HepG2 (cell line): ENCODE results near the gene ZCRB1. TPM values are rescaled to one million over a fixed set of nuclear protein-coding genes. Genes with fewer than 3 reads are reported as not detected.
A peak's percentile ranks its signal among the peaks of the same experiment; 100 is the strongest.

ENCODE experiments used
- ATAC-seq: fragments of 200-7000 bp; cut with Tn5 transposase; 3 replicates; pipeline ENCODE4 v1.9.1; 2020; ENCODE audit warnings: mild to moderate bottlenecking, moderate library complexity
- BruUV-seq: library from RNA; stranded (reverse); fragments of 400-500 nt; replicated peaks from 2 replicates; lab custom pipeline; 2021; lab: Mats Ljungman, UMichigan
- CTCF ChIA-PET: fragments of 300-600 bp; formaldehyde crosslinking; extraction: SDS; loops from one replicate; lab custom pipeline; 2021; ENCODE audit warnings: low total read pairs, inconsistent platforms, low intra/inter-chr PET ratio; lab: Yijun Ruan, JAX
- POLR2A ChIA-PET: fragments of 350-600 bp; sonication (Branson Sonifier 250); formaldehyde crosslinking; loops from one replicate; lab custom pipeline; 2020; ENCODE audit warnings: antibody characterized with exemption, inconsistent platforms; lab: Yijun Ruan, JAX
- DNase-seq: peaks from one replicate; pipeline ENCODE4 v3.0.0-alpha.2; 2015; ENCODE audit warnings: low spot score
- FAIRE-seq: peaks from 3 replicates; lab custom pipeline; 2011; peaks lifted over from hg19 to GRCh38; lab: Jason Lieb, UNC
- H2AFZ ChIP-seq: one replicate; pipeline ENCODE4 v1.6.1; 2011; ENCODE audit warnings: low read length, inconsistent platforms
- H3K27ac ChIP-seq: fragments of 300-600 bp; 3 replicates; pipeline ENCODE4 v1.8.0; 2011; ENCODE audit warnings: mixed run types, mild to moderate bottlenecking, mixed read lengths, low read length, inconsistent platforms; ENCODE audit not compliant: insufficient read depth; ENCODE audit errors: extremely low read length
- H3K27me3 ChIP-seq, 2 experiments: fragments of 200-600 bp in 1 of 2; 2 replicates in 1 of 2; 3 replicates in 1 of 2; pipeline versions ENCODE4 v1.6.0 to v1.8.0; 2011; ENCODE audit warnings: low read length in 2 of 2, mild to moderate bottlenecking in 2 of 2, moderate library complexity in 2 of 2, inconsistent platforms in 1 of 2; ENCODE audit not compliant: insufficient read depth in 2 of 2, control insufficient read depth in 1 of 2
- H3K36me3 ChIP-seq, 2 experiments: fragments of 200-600 bp in 1 of 2; replicated peaks in 1 of 2; 2 replicates in 1 of 2; 3 replicates in 1 of 2; pipeline versions ENCODE4 v1.5.1 to v1.8.0; 2011; ENCODE audit warnings: low read length in 2 of 2, inconsistent platforms in 1 of 2; ENCODE audit not compliant: insufficient read depth in 2 of 2, control insufficient read depth in 1 of 2
- H3K4me1 ChIP-seq: 2 replicates; pipeline ENCODE4 v1.5.1; 2012; ENCODE audit warnings: low read length, inconsistent platforms; ENCODE audit not compliant: insufficient read depth
- H3K4me2 ChIP-seq: 2 replicates; pipeline ENCODE4 v1.6.0; 2011; ENCODE audit warnings: low read depth, low read length, inconsistent platforms
- H3K4me3 ChIP-seq, 3 experiments: fragments of 200-600 bp in 1 of 3; sonication (generic), shearing (Covaris generic) in 1 of 3; replicated peaks in 1 of 3; 2 replicates each; pipeline ENCODE4 v1.5.1; 2011 to 2016; ENCODE audit warnings: low read length in 3 of 3, inconsistent platforms in 2 of 3, low read depth in 2 of 3, mild to moderate bottlenecking in 2 of 3, control low read depth in 1 of 3, mixed read lengths in 1 of 3; ENCODE audit not compliant: insufficient read depth in 1 of 3
- H3K79me2 ChIP-seq: one replicate; pipeline ENCODE4 v1.6.1; 2011; ENCODE audit warnings: low read length, inconsistent platforms; ENCODE audit not compliant: insufficient read depth
- H3K9ac ChIP-seq: 2 replicates; pipeline ENCODE4 v1.6.0; 2011; ENCODE audit warnings: mild to moderate bottlenecking, low read depth, low read length, inconsistent platforms; ENCODE audit not compliant: insufficient read depth
- H3K9me3 ChIP-seq: 2 replicates; pipeline ENCODE4 v1.5.1; 2012; ENCODE audit warnings: mild to moderate bottlenecking, low read length
- H4K20me1 ChIP-seq: 2 replicates; pipeline ENCODE4 v1.6.0; 2011; ENCODE audit warnings: inconsistent platforms, mild to moderate bottlenecking, low read length, moderate library complexity; ENCODE audit not compliant: insufficient read depth
- CENPT ChIP-seq: sonication (generic); formaldehyde crosslinking; IDR thresholded peaks from 2 replicates; pipeline ENCODE4 v1.8.0; 2022; ENCODE audit warnings: low read depth, mild to moderate bottlenecking, moderate library complexity, missing genetic modification reagents
- HMG20A ChIP-seq: IDR thresholded peaks from 2 replicates; pipeline ENCODE4 v1.6.1; 2016; ENCODE audit warnings: borderline replicate concordance
- JARID2 ChIP-seq: sonication (generic); formaldehyde crosslinking; IDR thresholded peaks from 2 replicates; pipeline ENCODE4 v1.8.1; 2023; ENCODE audit warnings: missing genetic modification reagents, inconsistent platforms; ENCODE audit not compliant: insufficient replicate concordance
- NFATC3 ChIP-seq: sonication (generic); formaldehyde crosslinking; IDR thresholded peaks from 2 replicates; pipeline ENCODE4 v1.5.1; 2020; ENCODE audit warnings: mild to moderate bottlenecking, missing genetic modification reagents
- SP4 ChIP-seq: sonication (generic); formaldehyde crosslinking; IDR thresholded peaks from 2 replicates; pipeline ENCODE4 v1.8.1; 2023; ENCODE audit warnings: mild to moderate bottlenecking, missing genetic modification reagents
- TSC22D2 ChIP-seq: sonication (generic); formaldehyde crosslinking; IDR thresholded peaks from 2 replicates; pipeline ENCODE4 v1.5.1; 2020; ENCODE audit warnings: missing genetic modification reagents, mild to moderate bottlenecking, borderline replicate concordance
- XBP1 ChIP-seq: sonication (generic); formaldehyde crosslinking; IDR thresholded peaks from 2 replicates; pipeline ENCODE4 v1.5.0; 2020; ENCODE audit warnings: missing genetic modification reagents
- ZNF160 ChIP-seq: sonication (generic); formaldehyde crosslinking; IDR thresholded peaks from 2 replicates; pipeline ENCODE4 v1.8.0; 2022; ENCODE audit warnings: mild to moderate bottlenecking, inconsistent platforms, missing genetic modification reagents
- ZNF430 ChIP-seq: sonication (generic); formaldehyde crosslinking; IDR thresholded peaks from 2 replicates; pipeline ENCODE4 v1.9.0; 2021; ENCODE audit warnings: mild to moderate bottlenecking, missing genetic modification reagents
- ZNF775 ChIP-seq: sonication (generic); formaldehyde crosslinking; IDR thresholded peaks from 2 replicates; pipeline ENCODE4 v1.4.0; 2020; ENCODE audit warnings: missing genetic modification reagents, mild to moderate bottlenecking, moderate library complexity, borderline replicate concordance
- ZNF788 ChIP-seq: sonication (generic); formaldehyde crosslinking; IDR thresholded peaks from 2 replicates; pipeline ENCODE4 v1.5.0; 2020; ENCODE audit warnings: mild to moderate bottlenecking, missing genetic modification reagents, borderline replicate concordance
- ZNF790 ChIP-seq: sonication (generic); formaldehyde crosslinking; IDR thresholded peaks from 2 replicates; pipeline ENCODE4 v1.8.0; 2022; ENCODE audit warnings: missing genetic modification reagents, mild to moderate bottlenecking, borderline replicate concordance
- WGBS: methylation state at CpG from one replicate; pipeline ENCODE4 v1.1.6; 2017; ENCODE audit warnings: low lambda C conversion rate; 5-methylcytosine and 5-hydroxymethylcytosine counted together
- in situ Hi-C: cut with HindIII; loops from 2 replicates; pipeline ENCODE4 v1.10.0; 2017; ENCODE audit warnings: low pct_unique_long_range_greater_than_20kb; ENCODE audit not compliant: extremely low pct_ligation_motif_present
- intact Hi-C: fragments of 100-400 bp; cut with micrococcal nuclease; formaldehyde crosslinking; loops from one replicate; pipeline ENCODE4 v1.10.0; 2022; ENCODE audit not compliant: unreplicated experiment
- polyA plus RNA-seq, 8 experiments: library from polyadenylated mRNA; depleted of rRNA in 3 of 8; stranded (reverse) in 7 of 8; unstranded in 1 of 8; fragments of >200 nt; fragmentation: Illumina TruSeq in 4 of 8; extraction: Trizol in 4 of 8; gene quantifications; 2 replicates each; pipeline versions ENCODE4 v1.2.1 to v1.2.3, GENCODE V29; 2011 to 2016; ENCODE audit warnings: low read depth in 4 of 8, missing spikeins in 1 of 8, mixed read lengths in 1 of 8; ENCODE audit not compliant: insufficient read depth in 1 of 8
- total RNA-seq, 5 experiments: library from RNA; depleted of rRNA; stranded (reverse); fragments of >200 nt; fragmentation: Illumina TruSeq; extraction: Trizol; gene quantifications; 2 replicates each; pipeline ENCODE4 v1.2.3, GENCODE V29; 2016; ENCODE audit warnings: low read depth in 1 of 5
- TF ChIP-seq, protein P1 (sequence below): sonication (generic); formaldehyde crosslinking; IDR thresholded peaks from 2 replicates; pipeline ENCODE4 v1.4.0; 2020; ENCODE audit warnings: low read depth, mild to moderate bottlenecking, missing genetic modification reagents
- TF ChIP-seq, protein P2 (sequence below), 2 experiments: IDR thresholded peaks; 2 replicates each; pipeline ENCODE4 v1.6.1; 2011 to 2012; ENCODE audit warnings: low read length in 2 of 2, borderline replicate concordance in 1 of 2, low read depth in 1 of 2, mild to moderate bottlenecking in 1 of 2, moderate library complexity in 1 of 2
- TF ChIP-seq, protein P3 (sequence below): sonication (generic); formaldehyde crosslinking; IDR thresholded peaks from 2 replicates; pipeline ENCODE4 v1.4.0; 2020; ENCODE audit warnings: missing genetic modification reagents

ZCRB1 gene
- total and polyA plus RNA-seq, 2 of the 13 experiments (the other 11 are each of a cell fraction or from before 2014, with no cell fraction given) = 43.5 to 49.8 TPM

DNA sequence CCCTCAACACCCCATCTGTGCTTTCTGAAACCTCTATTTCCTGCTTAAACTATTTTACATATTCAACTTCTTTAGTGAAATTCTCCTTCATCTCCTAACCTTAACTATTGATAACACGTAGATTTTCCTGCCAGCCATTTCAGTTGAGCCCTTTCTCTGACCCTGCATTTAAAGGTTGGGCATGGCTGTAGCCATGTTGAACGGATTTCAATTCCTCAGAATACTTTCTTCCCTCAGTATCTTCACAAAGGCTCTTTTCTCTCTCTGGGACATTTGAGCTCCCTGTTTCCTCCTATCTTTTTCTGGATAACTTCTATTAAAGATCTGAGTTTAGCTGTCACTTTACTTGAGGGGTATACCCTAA, 1.3 kb upstream of the ZCRB1 start:
- WGBS = 27% methylated on average over 2 of the region's 2 CpGs
- H3K4me3 ChIP-seq = peak overlapping the region; percentile 81 to 98 (median 92)
- H4K20me1 ChIP-seq = peaks cover 13% of the 10 kb centered on the region
- peak overlapping the region; percentile 88 for H3K27ac ChIP-seq
- CTCF ChIA-PET = no interaction called here
- ATAC-seq (no peak), DNase-seq (no peak), FAIRE-seq (no peak)
- H3K9ac ChIP-seq = peak overlapping the region; percentile 92
- no peak overlapping the region for H2AFZ ChIP-seq
- intact Hi-C loops = no loop called here
- H3K79me2 ChIP-seq = peaks cover 66% of the 10 kb centered on the region
- no peaks in the 10 kb centered on the region for H3K36me3 ChIP-seq
- in situ Hi-C loops = loop anchor here (5.0 kb wide), 1 partner anchor 195 kb away; no protein-coding TSS in a partner anchor
- peak overlapping the region; percentile 97 for H3K4me2 ChIP-seq
- H3K9me3 ChIP-seq = no peaks in the 10 kb centered on the region
- H3K27me3 ChIP-seq = peaks cover 0 to 3% of the 10 kb centered on the region in 2 experiments; a peak in 1 of 5 replicates
- peaks cover 65% of the 10 kb centered on the region for H3K4me1 ChIP-seq
- POLR2A ChIA-PET = no interaction called here
- no TSS peak for BruUV-seq
- no peak for TF ChIP-seq TSC22D2 (CRISPR knock-in tag)
- TF ChIP-seq CENPT (CRISPR knock-in tag) = no peak
- no peak for TF ChIP-seq ZNF430 (CRISPR knock-in tag)
- TF ChIP-seq, protein P1, sequence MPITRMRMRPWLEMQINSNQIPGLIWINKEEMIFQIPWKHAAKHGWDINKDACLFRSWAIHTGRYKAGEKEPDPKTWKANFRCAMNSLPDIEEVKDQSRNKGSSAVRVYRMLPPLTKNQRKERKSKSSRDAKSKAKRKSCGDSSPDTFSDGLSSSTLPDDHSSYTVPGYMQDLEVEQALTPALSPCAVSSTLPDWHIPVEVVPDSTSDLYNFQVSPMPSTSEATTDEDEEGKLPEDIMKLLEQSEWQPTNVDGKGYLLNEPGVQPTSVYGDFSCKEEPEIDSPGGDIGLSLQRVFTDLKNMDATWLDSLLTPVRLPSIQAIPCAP (CRISPR knock-in tag) = no peak
- TF ChIP-seq, protein P2, sequence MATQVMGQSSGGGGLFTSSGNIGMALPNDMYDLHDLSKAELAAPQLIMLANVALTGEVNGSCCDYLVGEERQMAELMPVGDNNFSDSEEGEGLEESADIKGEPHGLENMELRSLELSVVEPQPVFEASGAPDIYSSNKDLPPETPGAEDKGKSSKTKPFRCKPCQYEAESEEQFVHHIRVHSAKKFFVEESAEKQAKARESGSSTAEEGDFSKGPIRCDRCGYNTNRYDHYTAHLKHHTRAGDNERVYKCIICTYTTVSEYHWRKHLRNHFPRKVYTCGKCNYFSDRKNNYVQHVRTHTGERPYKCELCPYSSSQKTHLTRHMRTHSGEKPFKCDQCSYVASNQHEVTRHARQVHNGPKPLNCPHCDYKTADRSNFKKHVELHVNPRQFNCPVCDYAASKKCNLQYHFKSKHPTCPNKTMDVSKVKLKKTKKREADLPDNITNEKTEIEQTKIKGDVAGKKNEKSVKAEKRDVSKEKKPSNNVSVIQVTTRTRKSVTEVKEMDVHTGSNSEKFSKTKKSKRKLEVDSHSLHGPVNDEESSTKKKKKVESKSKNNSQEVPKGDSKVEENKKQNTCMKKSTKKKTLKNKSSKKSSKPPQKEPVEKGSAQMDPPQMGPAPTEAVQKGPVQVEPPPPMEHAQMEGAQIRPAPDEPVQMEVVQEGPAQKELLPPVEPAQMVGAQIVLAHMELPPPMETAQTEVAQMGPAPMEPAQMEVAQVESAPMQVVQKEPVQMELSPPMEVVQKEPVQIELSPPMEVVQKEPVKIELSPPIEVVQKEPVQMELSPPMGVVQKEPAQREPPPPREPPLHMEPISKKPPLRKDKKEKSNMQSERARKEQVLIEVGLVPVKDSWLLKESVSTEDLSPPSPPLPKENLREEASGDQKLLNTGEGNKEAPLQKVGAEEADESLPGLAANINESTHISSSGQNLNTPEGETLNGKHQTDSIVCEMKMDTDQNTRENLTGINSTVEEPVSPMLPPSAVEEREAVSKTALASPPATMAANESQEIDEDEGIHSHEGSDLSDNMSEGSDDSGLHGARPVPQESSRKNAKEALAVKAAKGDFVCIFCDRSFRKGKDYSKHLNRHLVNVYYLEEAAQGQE (IDR thresholded peaks at IDR 0.05; ENCODE audit: borderline replicate concordance in 1 of 2, low read depth in 1 of 2, low read length in 2 of 2) = no peak
- TF ChIP-seq ZNF775 (CRISPR knock-in tag) = no peak
- no peak for TF ChIP-seq SP4 (CRISPR knock-in tag)
- TF ChIP-seq ZNF160 (CRISPR knock-in tag) = no peak
- TF ChIP-seq ZNF788 (CRISPR knock-in tag) = no peak
- TF ChIP-seq, protein P3, sequence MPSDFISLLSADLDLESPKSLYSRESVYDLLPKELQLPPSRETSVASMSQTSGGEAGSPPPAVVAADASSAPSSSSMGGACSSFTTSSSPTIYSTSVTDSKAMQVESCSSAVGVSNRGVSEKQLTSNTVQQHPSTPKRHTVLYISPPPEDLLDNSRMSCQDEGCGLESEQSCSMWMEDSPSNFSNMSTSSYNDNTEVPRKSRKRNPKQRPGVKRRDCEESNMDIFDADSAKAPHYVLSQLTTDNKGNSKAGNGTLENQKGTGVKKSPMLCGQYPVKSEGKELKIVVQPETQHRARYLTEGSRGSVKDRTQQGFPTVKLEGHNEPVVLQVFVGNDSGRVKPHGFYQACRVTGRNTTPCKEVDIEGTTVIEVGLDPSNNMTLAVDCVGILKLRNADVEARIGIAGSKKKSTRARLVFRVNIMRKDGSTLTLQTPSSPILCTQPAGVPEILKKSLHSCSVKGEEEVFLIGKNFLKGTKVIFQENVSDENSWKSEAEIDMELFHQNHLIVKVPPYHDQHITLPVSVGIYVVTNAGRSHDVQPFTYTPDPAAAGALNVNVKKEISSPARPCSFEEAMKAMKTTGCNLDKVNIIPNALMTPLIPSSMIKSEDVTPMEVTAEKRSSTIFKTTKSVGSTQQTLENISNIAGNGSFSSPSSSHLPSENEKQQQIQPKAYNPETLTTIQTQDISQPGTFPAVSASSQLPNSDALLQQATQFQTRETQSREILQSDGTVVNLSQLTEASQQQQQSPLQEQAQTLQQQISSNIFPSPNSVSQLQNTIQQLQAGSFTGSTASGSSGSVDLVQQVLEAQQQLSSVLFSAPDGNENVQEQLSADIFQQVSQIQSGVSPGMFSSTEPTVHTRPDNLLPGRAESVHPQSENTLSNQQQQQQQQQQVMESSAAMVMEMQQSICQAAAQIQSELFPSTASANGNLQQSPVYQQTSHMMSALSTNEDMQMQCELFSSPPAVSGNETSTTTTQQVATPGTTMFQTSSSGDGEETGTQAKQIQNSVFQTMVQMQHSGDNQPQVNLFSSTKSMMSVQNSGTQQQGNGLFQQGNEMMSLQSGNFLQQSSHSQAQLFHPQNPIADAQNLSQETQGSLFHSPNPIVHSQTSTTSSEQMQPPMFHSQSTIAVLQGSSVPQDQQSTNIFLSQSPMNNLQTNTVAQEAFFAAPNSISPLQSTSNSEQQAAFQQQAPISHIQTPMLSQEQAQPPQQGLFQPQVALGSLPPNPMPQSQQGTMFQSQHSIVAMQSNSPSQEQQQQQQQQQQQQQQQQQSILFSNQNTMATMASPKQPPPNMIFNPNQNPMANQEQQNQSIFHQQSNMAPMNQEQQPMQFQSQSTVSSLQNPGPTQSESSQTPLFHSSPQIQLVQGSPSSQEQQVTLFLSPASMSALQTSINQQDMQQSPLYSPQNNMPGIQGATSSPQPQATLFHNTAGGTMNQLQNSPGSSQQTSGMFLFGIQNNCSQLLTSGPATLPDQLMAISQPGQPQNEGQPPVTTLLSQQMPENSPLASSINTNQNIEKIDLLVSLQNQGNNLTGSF = no peak
- no peak for TF ChIP-seq HMG20A
- TF ChIP-seq JARID2 = no peak
- TF ChIP-seq XBP1 (CRISPR knock-in tag) = no peak
- TF ChIP-seq ZNF790 (CRISPR knock-in tag) = no peak
- no peak for TF ChIP-seq NFATC3 (CRISPR knock-in tag)
